ENCODE data around the gene FOXP1.

The FOXP1 gene

GRCh38 chr3:71294919-71295318, 288.6 kb downstream of the FOXP1 start:
- no peak for DNase-seq

GRCh38 chr3:71290301-71290700, 293.2 kb downstream of the FOXP1 start:
- DNase-seq: no peak

GRCh38 chr3:71288269-71288930, 295.1 kb downstream of the FOXP1 start:
- DNase-seq: no peak

GRCh38 chr3:71285086-71285485, 298.4 kb downstream of the FOXP1 start:
- no peak for DNase-seq

GRCh38 chr3:71282976-71283375, 300.6 kb downstream of the FOXP1 start:
- DNase-seq: no peak

- no peak for DNase-seq
Measured at GRCh38 chr3:71281280-71281679, 302.2 kb downstream of the FOXP1 start.

- DNase-seq: no peak
Measured at GRCh38 chr3:71277341-71277740, 306.2 kb downstream of the FOXP1 start.

GRCh38 chr3:71276531-71276930, 307.0 kb downstream of the FOXP1 start:
- DNase-seq: no peak

- DNase-seq: no peak
Measured at GRCh38 chr3:71273453-71273852, 310.1 kb downstream of the FOXP1 start.

GRCh38 chr3:71271596-71271995, 311.9 kb downstream of the FOXP1 start:
- no peak for DNase-seq

GRCh38 chr3:71269906-71270305, 313.6 kb downstream of the FOXP1 start:
- DNase-seq: no peak

- DNase-seq: no peak
Measured at GRCh38 chr3:71268462-71268999, 315.0 kb downstream of the FOXP1 start.

- no peak for DNase-seq
Measured at GRCh38 chr3:71266875-71267274, 316.7 kb downstream of the FOXP1 start.

GRCh38 chr3:71265365-71265915, 318.1 kb downstream of the FOXP1 start:
- no peak for DNase-seq

- no peak for DNase-seq
Measured at GRCh38 chr3:71264840-71265239, 318.7 kb downstream of the FOXP1 start.

GRCh38 chr3:71262364-71263265, 320.9 kb downstream of the FOXP1 start:
- no peak for DNase-seq

- no peak for DNase-seq
Measured at GRCh38 chr3:71260782-71261181, 322.7 kb downstream of the FOXP1 start.

- DNase-seq: no peak
Measured at GRCh38 chr3:71258526-71258925, 325.0 kb downstream of the FOXP1 start.

GRCh38 chr3:71258116-71258515, 325.4 kb downstream of the FOXP1 start:
- no peak for DNase-seq

GRCh38 chr3:71255498-71255897, 328.0 kb downstream of the FOXP1 start:
- no peak for DNase-seq

- DNase-seq: no peak
Measured at GRCh38 chr3:71254281-71255057, 329.1 kb downstream of the FOXP1 start.

- no peak for DNase-seq
Measured at GRCh38 chr3:71253169-71253568, 330.4 kb downstream of the FOXP1 start.

GRCh38 chr3:71252466-71252865, 331.1 kb downstream of the FOXP1 start:
- no peak for DNase-seq
